ENCODE measurements around the gene POU1F1.

- TF ChIP-seq CTCF (IDR thresholded peaks at IDR 0.05) (no peak), EP300 (IDR thresholded peaks at IDR 0.05) (no peak)
Measured at GRCh38 chr3:87267953-87268645, 8.3 kb downstream of the POU1F1 start.

Data from suprapubic skin (tissue), 3 donors.